ENCODE results near the gene H2AZ2. TPM values are rescaled to one million over a fixed set of nuclear protein-coding genes. Genes with fewer than 3 reads are reported as not detected.

Gene H2AZ2
- total RNA-seq, 1 donor from 2014 or later, result 105 TPM

DNA sequence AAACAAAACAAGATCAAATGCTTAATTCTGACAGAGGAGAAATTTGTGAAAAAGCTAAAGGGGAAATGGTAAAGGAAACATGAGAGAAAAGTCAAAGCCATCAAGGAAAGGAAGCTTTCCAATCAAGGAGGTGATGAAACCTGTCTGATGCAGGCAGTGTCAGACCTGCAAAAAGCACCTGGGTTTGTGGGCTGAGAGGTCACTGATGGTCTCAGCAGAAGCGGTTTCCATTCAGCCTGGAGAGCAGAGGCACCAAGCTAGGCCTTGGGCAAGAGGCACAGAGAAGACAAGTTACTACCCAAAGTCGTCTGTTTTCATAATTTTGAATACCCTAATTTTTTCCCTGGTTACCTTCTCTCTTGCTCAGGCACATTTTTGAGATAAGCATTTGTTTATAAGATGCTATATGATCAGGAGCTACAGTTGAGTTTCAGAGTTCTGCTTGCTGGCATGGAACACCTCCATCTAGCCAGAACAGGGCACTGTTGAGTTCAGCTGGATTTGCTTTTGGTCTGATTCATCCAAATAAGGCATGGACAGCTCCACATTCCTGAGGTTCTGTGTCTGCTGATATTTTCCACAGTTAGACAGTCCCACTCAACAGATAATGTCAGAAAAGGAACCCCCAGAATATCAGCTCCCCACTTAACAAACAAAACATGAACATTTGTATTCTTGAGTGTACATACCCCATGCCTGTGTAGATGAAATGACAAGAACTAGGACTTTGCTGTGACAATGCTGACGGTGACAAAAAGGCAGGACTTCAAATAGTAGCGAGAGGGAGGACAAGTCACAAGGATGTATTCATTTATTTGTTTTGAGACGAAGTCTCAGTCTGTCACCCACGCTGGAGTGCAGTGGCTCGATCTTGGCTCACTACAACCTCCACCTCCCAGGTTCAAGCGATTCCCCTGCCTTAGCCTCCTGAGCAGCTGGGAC is 56.3 kb downstream of the H2AZ2 start:
- FAIRE-seq (peak; percentile 67), DNase-seq (ENCODE audit: low read depth) (peak; percentile 58)
- Histone ChIP-seq H3K79me2 (ENCODE audit: insufficient read depth, low read length) (peaks cover 6% of the 10 kb centered on the region), H3K9me3 (ENCODE audit: insufficient read depth, low read depth, low read length) (no peaks in the 10 kb centered on the region), H2AFZ (ENCODE audit: low read depth, low read length) (no peak overlapping the region), H3K4me2 (ENCODE audit: low read length) (peak overlapping the region; percentile 55), H3K36me3 (ENCODE audit: insufficient read depth, low read length) (no peaks in the 10 kb centered on the region), H4K20me1 (ENCODE audit: insufficient read depth, low read length) (no peaks in the 10 kb centered on the region), H3K4me1 (ENCODE audit: insufficient read depth, low read length) (peaks cover 9% of the 10 kb centered on the region), H3K4me3 (ENCODE audit: insufficient read depth, low read depth, low read length) (no peak overlapping the region), H3K9ac (ENCODE audit: low read length) (no peak overlapping the region), H3K27ac (ENCODE audit: low read depth, low read length) (no peak overlapping the region), H3K27me3 (ENCODE audit: insufficient read depth, low read length) (no peaks in the 10 kb centered on the region)
- TF ChIP-seq EZH2 (IDR thresholded peaks at IDR 0.05; ENCODE audit: insufficient read depth, low read length), result no peak
- peak; percentile 29 for TF ChIP-seq CTCF (IDR thresholded peaks at IDR 0.05; ENCODE audit: insufficient read depth, low read depth, low read length)
- Mint-ChIP-seq H3K9me3 (ENCODE audit: unreplicated experiment) (peaks cover 2% of the 10 kb centered on the region), H3K4me1 (ENCODE audit: low read depth, unreplicated experiment) (peaks cover 10% of the 10 kb centered on the region), H3K27ac (ENCODE audit: unreplicated experiment) (peak overlapping the region; percentile 13), H3K36me3 (ENCODE audit: low read depth, unreplicated experiment) (no peaks in the 10 kb centered on the region), H3K27me3 (ENCODE audit: low read depth, unreplicated experiment) (no peaks in the 10 kb centered on the region), H3K4me3 (ENCODE audit: unreplicated experiment) (peak overlapping the region; percentile 4)

GRCh38 chr7:44789990-44790389 is 57.9 kb downstream of the H2AZ2 start:
- H3K9ac ChIP-seq (ENCODE audit: low read length), result no peak overlapping the region
- no peaks in the 10 kb centered on the region for H4K20me1 ChIP-seq (ENCODE audit: insufficient read depth, low read length)
- FAIRE-seq (no peak), DNase-seq (ENCODE audit: low read depth) (no peak)
- TF ChIP-seq EZH2 (IDR thresholded peaks at IDR 0.05; ENCODE audit: insufficient read depth, low read length) (no peak), CTCF (IDR thresholded peaks at IDR 0.05; ENCODE audit: insufficient read depth, low read depth, low read length) (no peak)
- no peaks in the 10 kb centered on the region for H3K79me2 ChIP-seq (ENCODE audit: insufficient read depth, low read length)
- Mint-ChIP-seq H3K9me3 (ENCODE audit: unreplicated experiment) (peaks cover 2% of the 10 kb centered on the region), H3K36me3 (ENCODE audit: low read depth, unreplicated experiment) (no peaks in the 10 kb centered on the region), H3K27ac (ENCODE audit: unreplicated experiment) (no peak overlapping the region), H3K4me3 (ENCODE audit: unreplicated experiment) (no peak overlapping the region), H3K4me1 (ENCODE audit: low read depth, unreplicated experiment) (peaks cover 10% of the 10 kb centered on the region), H3K27me3 (ENCODE audit: low read depth, unreplicated experiment) (no peaks in the 10 kb centered on the region)
- H3K4me1 ChIP-seq (ENCODE audit: insufficient read depth, low read length), result peaks cover 6% of the 10 kb centered on the region
- H3K27ac ChIP-seq (ENCODE audit: low read depth, low read length), result no peak overlapping the region
- H3K27me3 ChIP-seq (ENCODE audit: insufficient read depth, low read length), result no peaks in the 10 kb centered on the region
- no peak overlapping the region for H2AFZ ChIP-seq (ENCODE audit: low read depth, low read length)
- no peaks in the 10 kb centered on the region for H3K9me3 ChIP-seq (ENCODE audit: insufficient read depth, low read depth, low read length)
- no peak overlapping the region for H3K4me2 ChIP-seq (ENCODE audit: low read length)
- H3K4me3 ChIP-seq (ENCODE audit: insufficient read depth, low read depth, low read length), result no peak overlapping the region
- no peaks in the 10 kb centered on the region for H3K36me3 ChIP-seq (ENCODE audit: insufficient read depth, low read length)

GRCh38 chr7:44787762-44788161 is 60.1 kb downstream of the H2AZ2 start:
- Histone ChIP-seq H4K20me1 (ENCODE audit: insufficient read depth, low read length) (no peaks in the 10 kb centered on the region), H3K27ac (ENCODE audit: low read depth, low read length) (no peak overlapping the region), H2AFZ (ENCODE audit: low read depth, low read length) (no peak overlapping the region), H3K9me3 (ENCODE audit: insufficient read depth, low read depth, low read length) (peaks cover 6% of the 10 kb centered on the region), H3K9ac (ENCODE audit: low read length) (no peak overlapping the region), H3K27me3 (ENCODE audit: insufficient read depth, low read length) (no peaks in the 10 kb centered on the region), H3K4me1 (ENCODE audit: insufficient read depth, low read length) (peaks cover 6% of the 10 kb centered on the region), H3K36me3 (ENCODE audit: insufficient read depth, low read length) (no peaks in the 10 kb centered on the region), H3K4me2 (ENCODE audit: low read length) (no peak overlapping the region), H3K4me3 (ENCODE audit: insufficient read depth, low read depth, low read length) (no peak overlapping the region), H3K79me2 (ENCODE audit: insufficient read depth, low read length) (no peaks in the 10 kb centered on the region)
- Mint-ChIP-seq H3K9me3 (ENCODE audit: unreplicated experiment) (peaks cover 17% of the 10 kb centered on the region), H3K27ac (ENCODE audit: unreplicated experiment) (no peak overlapping the region), H3K36me3 (ENCODE audit: low read depth, unreplicated experiment) (peaks cover 4% of the 10 kb centered on the region), H3K27me3 (ENCODE audit: low read depth, unreplicated experiment) (no peaks in the 10 kb centered on the region), H3K4me1 (ENCODE audit: low read depth, unreplicated experiment) (peaks cover 10% of the 10 kb centered on the region), H3K4me3 (ENCODE audit: unreplicated experiment) (no peak overlapping the region)
- DNase-seq (ENCODE audit: low read depth) (no peak), FAIRE-seq (no peak)
- TF ChIP-seq CTCF (IDR thresholded peaks at IDR 0.05; ENCODE audit: insufficient read depth, low read depth, low read length) (no peak), EZH2 (IDR thresholded peaks at IDR 0.05; ENCODE audit: insufficient read depth, low read length) (no peak)
